Activated CD4-positive, alpha-beta T cell treated with anti-CD3 and anti-CD28 coated beads, Interleukin-2, amount 50 U/mL, for 1 hour (primary cell): ENCODE results near the gene RIN3.

Source experiments
- DNase-seq: peaks from one replicate; pipeline ENCODE4 v3.0.0-alpha.2; 2020

Gene RIN3

DNA sequence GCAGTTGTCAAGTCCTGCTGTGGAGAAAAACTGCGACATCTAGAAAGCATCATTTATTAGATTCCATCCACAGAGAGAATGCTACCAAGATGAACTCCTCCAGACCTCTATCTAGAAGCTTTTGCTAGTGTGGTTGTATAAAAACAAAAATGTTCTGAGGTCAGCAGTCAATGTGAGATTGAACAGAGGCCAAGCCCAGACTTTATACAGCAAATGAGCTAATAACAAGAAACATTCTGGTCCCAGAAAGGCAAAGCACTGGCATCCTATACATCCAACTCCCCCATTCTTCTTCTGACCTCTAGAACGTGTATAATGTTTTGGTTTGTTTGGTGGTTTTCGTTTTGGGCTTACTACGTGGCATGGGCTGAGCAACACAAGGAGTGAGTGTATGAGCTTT lies 26.7 kb upstream of the RIN3 start:
- DNase-seq, result no peak

DNA sequence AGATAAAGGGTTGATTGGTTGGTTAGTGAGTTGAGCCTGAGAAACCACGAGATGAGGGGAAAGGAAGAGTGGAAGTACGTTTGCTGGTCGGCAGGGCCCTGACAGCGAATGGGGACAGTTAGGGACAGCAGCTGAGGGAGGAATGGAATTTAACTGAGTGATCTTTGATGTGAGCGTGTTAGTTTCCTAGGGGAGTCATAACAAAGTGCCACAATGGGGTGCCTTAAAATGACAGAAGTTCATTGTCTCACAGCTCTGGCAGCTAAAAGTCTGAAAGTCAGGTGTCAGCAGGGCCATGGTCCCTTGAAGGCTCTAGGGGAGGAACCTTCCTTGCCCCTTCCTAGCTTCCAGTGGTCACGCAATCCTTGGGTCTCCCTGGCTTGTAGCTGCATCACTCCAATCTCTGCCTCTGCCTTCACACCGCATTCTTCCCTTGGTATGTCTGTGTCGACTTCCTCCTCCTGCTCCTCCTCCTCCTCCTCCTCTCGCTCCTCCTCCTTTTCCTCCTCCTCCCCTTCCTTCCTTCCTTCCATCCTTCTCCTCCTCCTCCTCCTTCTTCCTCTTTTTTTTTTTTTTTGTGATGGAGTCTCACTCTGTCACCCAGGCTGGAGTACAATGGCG lies 26.0 kb upstream of the RIN3 start:
- no peak for DNase-seq

DNA sequence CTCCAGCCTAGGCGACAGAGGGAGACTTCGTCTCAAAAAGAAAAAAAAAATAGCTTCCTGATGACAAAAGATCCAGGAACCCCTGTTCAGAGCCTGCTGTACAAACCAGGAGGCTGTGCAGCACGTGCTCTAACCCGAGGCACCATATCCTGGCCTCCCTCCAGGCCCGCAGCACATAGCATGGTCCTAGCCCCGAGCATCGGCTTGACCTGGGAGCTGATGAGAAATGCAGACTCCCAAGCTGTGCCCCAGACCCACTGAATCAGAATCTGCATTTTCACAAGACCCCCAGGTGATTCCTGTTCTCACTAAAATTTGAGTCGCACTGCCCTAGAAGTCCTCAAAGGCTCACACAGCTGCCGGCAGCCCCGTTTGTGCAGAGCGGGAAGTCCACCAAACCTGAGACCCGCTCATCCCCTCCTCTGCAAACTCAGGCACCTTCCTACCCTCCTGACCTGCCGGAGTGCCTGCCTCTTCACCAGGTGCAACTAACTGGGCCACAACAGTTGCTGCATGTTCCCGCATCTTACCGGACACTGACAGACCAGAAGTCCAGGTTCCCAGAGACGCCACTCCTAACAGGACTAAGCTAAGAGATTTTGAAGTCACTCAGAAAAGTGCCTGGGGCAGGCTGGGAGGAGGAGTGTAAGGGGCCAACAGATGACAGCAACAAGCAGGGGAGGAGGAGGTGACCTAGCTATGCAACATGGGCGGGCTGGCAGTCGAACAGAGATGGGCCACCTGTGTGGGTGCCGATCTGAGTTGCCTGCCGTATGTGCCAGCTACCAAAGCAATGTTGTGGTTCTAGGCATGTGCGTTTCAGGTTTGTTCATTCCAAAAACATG lies 24.0 kb upstream of the RIN3 start:
- DNase-seq, result no peak

DNA sequence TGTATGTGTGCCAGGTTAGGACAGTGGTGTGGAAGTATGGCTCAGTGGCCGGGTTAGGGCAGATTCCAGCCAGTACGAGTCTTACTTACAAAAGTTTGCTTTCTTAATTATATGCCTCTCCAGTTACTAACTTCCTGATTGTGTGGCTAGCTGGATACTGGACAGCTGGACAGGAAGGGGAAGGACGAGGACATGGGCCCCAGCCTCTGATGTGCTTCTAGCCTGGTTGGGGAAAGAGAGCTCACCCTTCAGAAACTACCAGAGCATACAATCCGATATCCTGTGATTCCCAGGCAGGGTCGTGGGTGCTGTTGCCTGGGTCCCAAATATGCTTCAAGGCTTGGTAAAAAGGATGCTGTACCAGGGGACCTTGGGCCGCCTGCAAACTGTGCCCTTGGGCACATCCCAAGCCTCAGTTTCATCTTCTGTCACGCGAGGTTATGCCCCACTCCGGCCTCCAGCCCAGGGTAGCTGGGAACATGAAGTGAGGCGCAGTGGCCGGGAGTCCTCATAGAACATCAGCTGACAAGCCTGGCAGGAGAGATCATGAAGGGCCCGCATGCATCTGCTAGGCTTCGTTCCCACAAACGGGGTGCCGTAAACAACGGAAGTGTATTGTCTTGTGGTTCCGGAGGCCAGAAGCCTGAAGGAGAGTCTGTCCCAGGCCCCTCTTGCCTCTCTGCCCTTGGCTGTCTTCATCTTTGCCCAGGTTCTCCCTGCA lies 23.2 kb upstream of the RIN3 start:
- DNase-seq, result no peak

DNA sequence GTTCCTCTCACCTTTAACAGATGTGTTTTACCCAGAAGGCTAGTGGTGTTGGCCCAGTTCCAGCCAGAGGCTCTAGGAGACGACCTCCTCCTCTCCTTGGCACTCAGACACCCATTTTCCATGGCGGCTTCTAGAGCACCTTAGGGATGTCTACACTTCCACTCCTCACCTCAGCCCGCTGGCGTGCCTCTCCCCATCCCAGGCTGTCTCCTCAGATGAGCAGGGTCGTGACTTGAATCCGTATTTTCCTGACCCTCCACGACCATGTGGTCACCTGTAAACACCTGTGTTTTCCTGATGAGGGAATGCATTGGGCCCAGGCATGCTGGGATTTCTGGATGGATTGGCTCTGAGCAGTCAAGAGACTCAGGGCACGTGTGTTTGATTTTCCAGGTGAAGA lies 21.8 kb upstream of the RIN3 start:
- DNase-seq, result no peak

DNA sequence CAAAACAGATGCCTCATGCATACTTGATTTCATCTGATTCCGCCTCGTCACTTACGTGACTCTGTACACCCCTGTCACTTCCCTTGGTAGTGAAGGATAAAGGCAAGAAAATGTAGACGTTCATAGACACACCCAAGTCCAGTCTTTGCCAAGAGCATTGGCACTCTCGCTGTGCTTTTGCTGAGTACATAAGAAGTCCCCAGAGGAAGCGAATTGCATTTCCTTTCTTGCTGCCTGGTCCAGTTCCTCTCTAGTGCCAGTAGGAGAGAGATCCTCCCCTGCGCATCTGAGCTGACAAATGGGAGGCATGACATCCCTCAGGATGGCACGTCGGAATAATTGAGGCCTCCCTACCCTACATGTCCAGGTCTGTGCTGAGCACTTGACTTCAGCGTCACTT lies 21.3 kb upstream of the RIN3 start:
- DNase-seq, result no peak

DNA sequence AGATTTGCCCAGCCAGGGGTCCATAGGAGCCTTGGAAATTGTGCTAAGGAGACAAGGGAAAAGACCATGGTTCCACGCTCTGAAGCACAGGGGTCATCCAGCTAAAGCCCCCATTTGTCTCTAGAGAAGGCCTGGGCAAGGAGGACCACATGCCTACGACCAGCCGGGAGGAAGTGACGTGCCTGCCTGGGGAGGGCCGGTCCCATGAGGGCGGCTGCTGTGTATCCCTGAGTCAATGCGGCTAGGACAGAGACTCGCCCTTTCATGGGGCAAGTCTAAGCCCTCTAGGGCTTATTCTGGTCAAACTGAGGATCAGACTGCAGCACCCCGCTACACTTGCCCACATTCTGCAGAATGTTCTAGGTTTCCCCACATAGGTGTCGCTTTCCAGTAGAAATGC lies 20.6 kb upstream of the RIN3 start:
- DNase-seq, result no peak

DNA sequence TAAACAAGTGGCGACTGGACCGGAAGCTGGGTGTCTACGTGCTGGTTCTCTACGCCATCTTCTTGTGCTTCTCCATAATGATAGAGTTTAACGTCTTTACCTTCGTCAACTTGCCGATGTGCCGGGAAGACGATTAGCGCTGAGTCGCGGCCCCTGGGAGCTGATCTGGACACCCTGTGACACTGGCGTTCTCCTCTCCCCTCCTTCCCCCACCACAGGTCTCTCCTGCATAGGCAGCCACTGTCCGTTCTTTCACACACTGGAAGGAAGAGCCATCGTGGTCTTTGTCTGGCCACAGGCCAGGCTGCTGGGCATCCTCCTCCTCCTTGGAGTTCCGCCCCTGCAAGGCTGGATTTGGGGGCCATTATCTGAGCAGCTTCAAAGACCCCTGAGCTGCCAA lies 20.1 kb upstream of the RIN3 start:
- no peak for DNase-seq

DNA sequence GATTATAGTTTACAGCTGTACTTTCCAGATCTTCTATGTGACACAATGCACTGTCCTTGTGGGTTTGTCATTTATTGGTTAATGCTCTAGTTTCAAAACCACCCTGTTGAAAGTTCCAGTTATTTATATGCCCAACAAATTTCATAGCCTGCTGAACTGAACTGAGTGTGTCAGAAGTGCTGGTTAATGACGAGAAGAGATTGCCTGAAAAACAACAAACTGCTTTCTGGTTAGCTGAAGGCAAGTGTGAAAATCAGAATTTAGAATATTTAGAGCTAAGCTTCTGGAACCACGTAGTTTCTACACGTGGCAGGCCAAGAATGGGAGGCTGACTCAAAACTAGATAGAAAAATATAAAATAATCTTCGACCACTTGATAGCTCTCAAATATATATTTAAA lies 19.1 kb upstream of the RIN3 start:
- DNase-seq, result no peak

DNA sequence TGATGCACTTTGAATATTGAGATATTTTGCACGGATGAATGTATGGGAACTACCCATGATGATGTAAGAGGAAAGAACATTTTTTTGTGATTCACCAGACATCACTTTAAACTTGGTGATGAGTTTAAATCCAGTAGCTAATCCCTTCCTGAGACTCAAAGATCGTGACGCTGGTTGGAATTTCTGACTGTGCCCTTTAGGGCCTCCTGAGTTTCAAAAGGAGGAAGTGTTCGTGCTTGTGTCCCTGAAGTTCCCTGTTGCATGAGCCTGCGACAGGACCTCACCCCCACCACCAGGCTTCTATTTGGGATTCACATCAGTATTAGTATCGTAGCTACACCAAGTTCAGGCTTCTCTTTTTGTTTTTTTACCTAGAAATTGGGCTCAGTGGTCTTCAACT lies 18.6 kb upstream of the RIN3 start:
- no peak for DNase-seq

DNA sequence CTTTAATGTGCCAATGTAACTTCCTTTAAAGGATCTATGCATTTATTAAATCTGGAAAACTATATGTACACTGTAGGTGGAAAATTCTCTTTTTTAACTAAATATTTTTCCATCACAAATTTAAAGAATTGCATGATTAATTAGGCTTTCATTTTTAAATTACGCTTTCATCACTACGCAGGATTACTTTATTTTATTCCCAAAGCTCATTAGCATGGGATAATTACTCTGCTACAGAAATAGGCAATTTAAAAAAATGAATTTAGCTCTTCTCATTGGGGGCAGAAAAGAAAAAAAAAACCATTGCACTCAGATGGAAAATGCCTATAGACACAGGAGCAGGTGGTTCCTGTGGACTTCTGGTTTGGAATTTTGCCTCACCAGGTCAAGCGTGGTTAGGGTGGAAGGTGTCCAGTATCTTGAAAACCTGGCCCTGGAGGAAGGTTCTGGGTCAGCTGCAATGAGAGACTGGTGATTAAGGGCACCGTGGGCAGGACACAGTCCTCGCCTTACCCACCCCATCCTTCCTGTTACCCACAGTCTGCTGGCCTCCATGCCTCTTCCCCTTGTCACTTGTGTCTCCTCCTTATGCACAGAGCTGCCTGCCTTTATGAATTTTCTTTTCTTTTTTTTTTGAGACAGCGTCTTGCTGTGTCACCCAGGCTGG lies 17.3 kb upstream of the RIN3 start:
- DNase-seq, result no peak

DNA sequence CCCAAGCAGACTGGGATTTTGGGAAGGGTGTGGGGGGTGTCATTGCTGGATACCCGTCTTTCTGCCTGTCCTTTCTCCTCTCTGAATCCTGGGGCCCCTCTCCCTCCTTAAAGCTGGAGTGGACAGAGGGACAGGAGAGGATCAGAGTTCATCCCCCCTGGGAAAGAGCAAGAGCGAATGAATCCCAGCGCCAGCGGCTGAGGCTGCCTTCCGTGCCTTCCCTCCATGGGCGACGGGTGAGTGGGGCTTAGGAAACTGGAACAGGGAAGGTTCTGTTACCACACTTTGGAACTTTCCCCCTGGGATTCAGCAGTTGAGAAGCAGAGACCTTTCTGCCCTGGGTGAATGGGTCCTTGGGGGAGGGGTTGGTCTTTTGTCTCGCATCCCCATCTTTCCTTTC lies 16.2 kb upstream of the RIN3 start:
- DNase-seq, result no peak

DNA sequence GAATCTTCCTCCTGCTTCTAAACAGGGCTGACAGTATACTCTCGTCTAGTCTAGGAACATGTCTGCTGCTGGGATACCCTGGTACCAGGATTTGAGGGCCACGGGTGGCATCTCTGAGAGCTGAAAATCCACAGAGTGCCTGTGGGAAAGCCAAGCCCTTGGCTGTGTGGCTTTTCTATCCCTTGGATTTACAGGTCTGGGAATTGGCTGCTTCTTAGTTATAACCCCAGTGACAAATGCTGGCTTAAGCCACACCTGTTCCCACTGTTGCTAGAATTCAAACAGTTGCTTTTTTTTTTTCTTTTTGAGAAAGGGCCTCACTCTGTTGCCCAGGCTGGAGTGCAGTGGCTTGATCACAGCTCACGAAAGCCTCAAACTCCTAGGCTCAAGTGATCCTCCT lies 14.3 kb upstream of the RIN3 start:
- DNase-seq, result no peak

DNA sequence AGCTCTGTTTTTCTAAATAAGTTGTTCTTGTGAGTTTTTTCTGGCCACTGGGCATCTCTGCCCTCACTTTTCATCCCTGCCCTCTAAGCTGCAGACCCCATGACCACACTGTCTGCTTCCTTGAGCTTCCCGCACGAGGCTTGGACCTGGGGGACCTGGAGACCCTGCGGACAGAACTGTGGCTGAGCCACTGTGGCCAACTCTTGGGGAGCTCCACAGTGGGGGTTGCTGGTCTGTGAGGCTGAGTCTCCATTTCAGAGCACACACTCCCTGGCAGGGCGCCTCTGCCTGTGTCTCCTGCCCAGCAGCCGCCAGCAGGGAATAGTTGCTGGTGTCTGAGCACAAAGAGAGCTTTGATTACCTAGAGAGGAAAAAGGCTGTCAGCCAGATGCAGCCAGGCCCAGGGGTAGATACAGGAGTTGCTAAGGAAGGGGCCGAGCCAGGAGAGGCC lies 13.1 kb upstream of the RIN3 start:
- no peak for DNase-seq

DNA sequence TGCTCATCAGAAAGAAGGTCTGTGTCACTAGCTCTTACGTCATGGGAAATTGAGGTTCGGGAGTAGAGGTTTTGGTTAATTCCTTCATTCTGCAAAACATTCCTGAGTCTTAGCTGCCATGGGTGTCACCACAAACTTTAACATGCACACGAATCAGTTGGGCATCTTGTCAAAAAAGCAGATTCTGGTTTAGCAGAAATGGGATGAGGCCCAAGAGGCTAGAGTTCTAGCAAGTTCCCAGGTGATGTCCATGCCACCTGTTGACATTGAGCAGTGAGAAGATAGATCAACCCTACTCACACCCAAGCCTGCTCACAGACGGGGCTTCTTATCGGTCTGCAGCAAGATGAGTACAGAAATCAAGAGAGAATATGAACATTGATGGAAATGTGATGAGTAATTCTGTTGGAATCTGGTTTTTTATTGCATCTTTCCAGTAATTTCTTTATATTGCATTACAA lies 11.7 kb upstream of the RIN3 start:
- no peak for DNase-seq

DNA sequence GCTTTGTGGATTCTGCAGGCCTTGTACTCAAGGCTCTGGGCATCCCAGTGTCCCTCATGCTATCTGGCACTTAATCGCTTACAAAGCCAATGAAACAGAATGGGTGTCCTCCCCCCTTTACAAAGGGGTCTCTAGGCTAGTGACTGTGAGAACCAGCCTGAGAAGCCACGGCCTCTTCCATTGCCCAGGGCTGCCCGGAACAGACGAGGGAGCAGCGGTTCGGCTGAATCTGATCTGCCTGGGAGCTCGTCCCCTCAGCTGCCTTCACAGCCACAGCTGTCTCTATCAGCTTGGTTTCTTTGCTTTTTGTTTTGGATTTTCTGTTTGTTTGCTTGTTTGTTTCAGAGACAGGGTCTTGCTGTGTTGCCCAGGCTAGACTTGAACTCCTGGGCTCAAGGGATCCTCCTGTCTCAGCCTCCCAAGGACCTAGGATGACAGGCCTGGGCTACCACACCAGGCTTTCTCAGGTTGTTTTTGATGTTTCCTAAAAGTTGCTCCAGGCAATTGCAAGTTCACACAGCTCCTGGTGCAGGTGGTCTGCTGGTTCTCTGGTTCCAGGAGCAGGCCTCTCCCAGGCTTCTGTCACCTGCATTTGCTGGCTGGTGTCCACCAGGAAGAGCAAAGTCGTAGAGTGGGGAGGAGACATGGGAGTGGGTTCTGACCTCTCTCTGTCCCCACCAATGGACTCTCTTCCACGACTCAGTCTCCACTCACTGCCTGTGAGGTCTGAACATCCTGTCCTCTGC lies 10.9 kb upstream of the RIN3 start:
- no peak for DNase-seq

DNA sequence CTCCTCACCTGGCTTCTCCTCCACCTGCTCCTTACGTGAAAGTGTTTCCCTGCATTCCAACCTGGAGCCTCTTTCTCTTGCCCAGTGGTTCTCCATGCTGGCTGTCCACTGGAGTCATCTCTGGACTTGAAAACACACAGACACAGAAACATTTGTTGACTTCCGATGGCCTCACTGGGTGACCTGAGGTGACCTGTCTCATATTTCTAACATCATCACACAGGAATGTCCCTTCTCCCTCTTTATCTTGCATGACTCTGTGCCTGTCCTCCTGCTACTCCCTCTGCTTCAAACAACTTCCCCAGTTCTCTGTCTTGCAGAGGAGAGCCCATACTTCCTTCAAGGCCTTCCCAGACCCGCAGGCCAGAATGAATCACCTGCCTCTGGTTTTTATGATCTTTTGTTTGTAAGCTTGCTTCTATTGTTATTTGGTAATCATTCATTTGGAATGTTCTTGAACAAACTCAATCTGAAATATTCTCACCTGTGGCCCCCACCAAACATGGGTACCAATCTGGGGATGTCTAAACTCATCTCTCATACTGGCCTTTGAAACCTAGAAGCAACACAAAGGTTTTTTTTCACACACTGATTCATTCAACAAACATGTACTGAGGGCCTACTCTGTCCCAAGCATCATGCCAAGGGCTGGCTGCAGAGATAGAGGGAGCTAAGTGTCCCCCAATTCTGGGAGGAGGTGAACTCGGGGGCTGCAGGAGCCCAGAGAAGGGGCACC lies 9.7 kb upstream of the RIN3 start:
- DNase-seq, result no peak

DNA sequence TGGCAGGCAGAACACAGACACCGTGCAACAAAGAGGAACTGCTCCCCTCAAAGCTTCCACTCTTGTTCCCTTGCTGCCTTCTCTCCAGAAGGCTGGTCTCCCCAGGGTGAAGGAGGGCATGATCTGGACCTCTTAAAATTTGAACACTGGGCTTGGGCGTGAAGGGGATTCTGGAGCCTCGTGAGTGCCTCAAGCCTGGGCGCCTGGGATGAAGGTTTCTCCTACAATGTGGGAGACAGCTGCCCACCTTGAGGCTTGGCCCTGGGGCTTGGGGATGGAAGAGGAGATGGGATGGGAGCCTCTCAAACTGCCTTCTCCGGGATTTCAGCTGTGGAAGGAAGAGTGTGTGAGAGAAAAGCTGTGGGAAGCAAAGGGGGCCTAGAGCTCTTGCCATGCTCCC lies 7.8 kb upstream of the RIN3 start:
- no peak for DNase-seq

DNA sequence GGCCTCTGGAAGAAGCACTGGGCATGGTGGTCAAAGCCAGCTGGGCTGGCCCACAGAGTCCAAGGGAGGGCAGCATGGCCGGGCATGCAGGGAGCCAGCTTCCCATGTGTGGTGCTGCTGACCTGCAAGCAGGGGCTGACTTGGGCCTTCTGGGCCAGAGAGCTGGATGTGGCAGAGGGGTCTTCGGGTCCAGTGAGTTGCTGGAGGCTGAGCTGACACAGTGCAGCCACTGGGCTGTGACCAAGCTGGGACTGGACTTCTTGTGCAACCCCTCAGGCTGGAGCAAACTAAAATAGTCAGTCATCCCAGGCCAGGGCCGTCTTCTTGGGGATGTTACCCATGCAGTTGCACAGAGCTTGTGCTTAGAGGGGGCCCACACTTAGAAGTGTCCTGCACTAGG lies 7.3 kb upstream of the RIN3 start:
- no peak for DNase-seq

DNA sequence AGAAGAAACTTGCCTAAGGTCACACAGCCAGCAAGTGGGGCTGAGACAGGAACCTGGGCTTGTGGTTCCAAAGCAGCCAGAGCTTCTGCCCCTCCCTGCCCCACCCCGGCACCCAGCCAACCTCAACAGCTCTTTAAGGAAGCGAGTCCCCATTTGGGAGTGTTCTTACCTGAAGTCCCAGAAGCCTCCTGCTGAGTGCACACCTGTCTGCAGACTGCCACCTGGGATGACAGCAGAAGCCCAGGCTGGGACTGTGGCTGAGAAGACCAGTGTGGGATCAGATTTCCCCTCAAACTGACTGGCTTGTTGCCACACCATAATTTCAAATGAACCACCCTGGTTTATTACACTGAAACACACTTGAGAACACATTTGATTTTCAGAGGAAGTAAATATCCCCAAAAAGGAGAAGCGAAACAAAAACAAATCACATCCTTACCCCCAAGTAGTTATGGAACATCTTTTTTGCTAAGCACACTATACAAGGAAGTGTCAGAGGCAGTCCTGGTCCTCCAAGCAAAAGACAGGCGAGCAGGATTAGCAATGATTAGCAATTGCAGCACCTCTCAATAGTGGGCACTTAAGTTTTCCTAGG lies 6.3 kb upstream of the RIN3 start:
- no peak for DNase-seq

DNA sequence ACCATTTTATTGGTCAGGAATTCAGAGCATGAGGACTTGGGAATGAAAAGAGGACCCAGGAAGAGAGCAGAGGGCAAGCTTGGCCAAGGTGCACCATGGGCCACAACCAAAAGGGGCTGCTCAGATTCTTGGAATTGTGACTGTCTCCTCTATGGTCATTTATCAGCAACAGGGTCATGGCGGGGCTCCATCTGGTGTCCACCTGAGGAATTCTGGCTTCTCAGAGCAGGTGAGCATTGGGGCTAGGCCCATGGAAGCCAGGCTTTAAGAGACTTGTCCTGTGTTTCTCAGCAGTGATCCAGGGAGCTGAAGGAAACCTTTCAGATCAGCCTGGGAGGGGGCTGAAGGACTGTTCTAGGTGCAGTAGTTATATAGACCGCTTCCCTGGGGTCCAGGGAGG lies 2.6 kb upstream of the RIN3 start:
- no peak for DNase-seq
